Measurements from ENCODE around the gene SF3B2. TPM values are rescaled to one million over a fixed set of nuclear protein-coding genes. Genes with fewer than 3 reads are reported as not detected.
A peak's percentile ranks its signal among the peaks of the same experiment; 100 is the strongest.

The SF3B2 gene
- total RNA-seq, 1 experiment from 2014 or later, result 237 TPM

DNA sequence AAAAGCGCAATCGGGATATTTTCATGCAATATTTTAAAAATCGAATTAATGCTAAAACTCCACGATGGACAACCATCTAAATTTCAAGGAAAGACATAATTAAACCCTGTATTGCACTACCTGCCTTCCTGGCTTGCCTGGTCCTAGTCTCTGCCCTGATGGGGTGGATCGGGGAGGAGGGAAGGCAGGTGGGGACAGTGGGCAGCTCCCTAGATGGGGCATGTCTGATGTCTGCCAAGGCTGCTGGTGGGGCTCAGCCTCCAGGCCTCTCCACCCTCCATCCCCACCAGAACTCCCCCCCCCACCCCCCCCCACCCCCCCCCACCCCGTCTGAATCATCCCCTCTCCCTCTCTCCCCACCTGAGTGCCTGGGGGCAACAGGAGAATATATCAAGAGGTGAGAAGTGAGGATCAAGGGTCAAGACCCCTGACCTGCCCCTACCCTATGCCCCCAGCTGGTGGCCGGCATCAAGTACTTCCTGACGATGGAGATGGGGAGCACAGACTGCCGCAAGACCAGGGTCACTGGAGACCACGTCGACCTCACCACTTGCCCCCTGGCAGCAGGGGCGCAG, 39.7 kb upstream of the SF3B2 start:
- H3K36me3 Mint-ChIP-seq (ENCODE audit: insufficient read depth in 1 of 3, low read depth in 3 of 3), result no peaks in the 10 kb centered on the region
- no CpG with 5 or more reads among the region's 12 CpGs for WGBS (ENCODE audit: extremely low coverage, insufficient read length, low lambda C conversion rate)
- H3K9me3 ChIP-seq (ENCODE audit: control insufficient read depth, low read depth, low read length), result no peaks in the 10 kb centered on the region
- no peak overlapping the region for H2AK5ac ChIP-seq (ENCODE audit: insufficient read length, low read length)
- H3K4ac ChIP-seq (ENCODE audit: low read depth, low read length), result no peak overlapping the region
- no peak overlapping the region for H3K27ac ChIP-seq (ENCODE audit: insufficient read length, low read depth, low read length)
- no peaks in the 10 kb centered on the region for H4K20me1 ChIP-seq (ENCODE audit: control insufficient read depth, insufficient read depth, insufficient read length)
- H3K23ac ChIP-seq (ENCODE audit: insufficient read length, low read depth, low read length), result no peak overlapping the region
- no peak overlapping the region for H2BK15ac ChIP-seq (ENCODE audit: low read depth, low read length)
- no peak overlapping the region for H2BK120ac ChIP-seq (ENCODE audit: low read depth, low read length, poor library complexity, severe bottlenecking)
- H3K4me1 Mint-ChIP-seq, result peaks cover 8 to 20% of the 10 kb centered on the region in 2 experiments
- no peak overlapping the region for H2BK12ac ChIP-seq (ENCODE audit: insufficient read length, low read depth, low read length)
- TF ChIP-seq, protein P1, sequence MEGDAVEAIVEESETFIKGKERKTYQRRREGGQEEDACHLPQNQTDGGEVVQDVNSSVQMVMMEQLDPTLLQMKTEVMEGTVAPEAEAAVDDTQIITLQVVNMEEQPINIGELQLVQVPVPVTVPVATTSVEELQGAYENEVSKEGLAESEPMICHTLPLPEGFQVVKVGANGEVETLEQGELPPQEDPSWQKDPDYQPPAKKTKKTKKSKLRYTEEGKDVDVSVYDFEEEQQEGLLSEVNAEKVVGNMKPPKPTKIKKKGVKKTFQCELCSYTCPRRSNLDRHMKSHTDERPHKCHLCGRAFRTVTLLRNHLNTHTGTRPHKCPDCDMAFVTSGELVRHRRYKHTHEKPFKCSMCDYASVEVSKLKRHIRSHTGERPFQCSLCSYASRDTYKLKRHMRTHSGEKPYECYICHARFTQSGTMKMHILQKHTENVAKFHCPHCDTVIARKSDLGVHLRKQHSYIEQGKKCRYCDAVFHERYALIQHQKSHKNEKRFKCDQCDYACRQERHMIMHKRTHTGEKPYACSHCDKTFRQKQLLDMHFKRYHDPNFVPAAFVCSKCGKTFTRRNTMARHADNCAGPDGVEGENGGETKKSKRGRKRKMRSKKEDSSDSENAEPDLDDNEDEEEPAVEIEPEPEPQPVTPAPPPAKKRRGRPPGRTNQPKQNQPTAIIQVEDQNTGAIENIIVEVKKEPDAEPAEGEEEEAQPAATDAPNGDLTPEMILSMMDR (conservative IDR thresholded peaks at IDR 0.05), result no peak
- H3K56ac ChIP-seq (ENCODE audit: insufficient read length, low read depth, low read length), result no peak overlapping the region
- no peaks in the 10 kb centered on the region for H3K9me3 Mint-ChIP-seq
- no peak overlapping the region for H4K8ac ChIP-seq (replicated peaks; ENCODE audit: insufficient read length, low read depth, low read length)
- H3K4me1 ChIP-seq (ENCODE audit: insufficient read depth, low read length), result no peaks in the 10 kb centered on the region
- H2BK20ac ChIP-seq (ENCODE audit: low read depth, low read length, poor library complexity, severe bottlenecking), result no peak overlapping the region
- H3K23me2 ChIP-seq (ENCODE audit: insufficient read length, low read depth, low read length, poor library complexity, severe bottlenecking), result peaks cover 8% of the 10 kb centered on the region
- H3T11ph ChIP-seq (ENCODE audit: low read length), result no peak overlapping the region
- H3K4me3 Mint-ChIP-seq, result no peak overlapping the region
- no peak overlapping the region for H4K91ac ChIP-seq (ENCODE audit: insufficient read length, low read depth, low read length)
- H3K79me1 ChIP-seq (ENCODE audit: insufficient read depth, low read depth, low read length, poor library complexity, severe bottlenecking), result no peaks in the 10 kb centered on the region
- peak overlapping the region; percentile 38 for H3K4me2 ChIP-seq (ENCODE audit: insufficient read depth, insufficient read length, low read length)
- H3K9ac ChIP-seq (ENCODE audit: extremely low read depth, insufficient read length, low read length), result no peak overlapping the region
- H3K79me2 ChIP-seq (ENCODE audit: insufficient read depth, low read length), result no peaks in the 10 kb centered on the region
- H3K27me3 ChIP-seq (ENCODE audit: insufficient read depth, low read length), result peaks cover 4% of the 10 kb centered on the region; the same call in 1 of the 2 replicates
- no peak overlapping the region for H3K14ac ChIP-seq (ENCODE audit: insufficient read depth, low read length)
- no peak overlapping the region for H2BK5ac ChIP-seq (ENCODE audit: insufficient read length, low read length)
- DNase-seq, result no peak
- no peak overlapping the region for H2AFZ ChIP-seq (ENCODE audit: low read length)
- no peak overlapping the region for H3K27ac Mint-ChIP-seq
- no peak overlapping the region for H3K18ac ChIP-seq (ENCODE audit: insufficient read length, low read depth, low read length)
- no peak overlapping the region for H4K5ac ChIP-seq (ENCODE audit: insufficient read length, low read depth, low read length)
- no peaks in the 10 kb centered on the region; the same call in 1 of the 2 replicates for H3K27me3 Mint-ChIP-seq (ENCODE audit: low read depth)
